ENCODE data around the gene KLHL29. TPM values are rescaled to one million over a fixed set of nuclear protein-coding genes. Genes with fewer than 3 reads are reported as not detected.

KLHL29 gene
- total RNA-seq, 2 experiments from 2014 or later = 2.5 to 2.7 TPM

DNA sequence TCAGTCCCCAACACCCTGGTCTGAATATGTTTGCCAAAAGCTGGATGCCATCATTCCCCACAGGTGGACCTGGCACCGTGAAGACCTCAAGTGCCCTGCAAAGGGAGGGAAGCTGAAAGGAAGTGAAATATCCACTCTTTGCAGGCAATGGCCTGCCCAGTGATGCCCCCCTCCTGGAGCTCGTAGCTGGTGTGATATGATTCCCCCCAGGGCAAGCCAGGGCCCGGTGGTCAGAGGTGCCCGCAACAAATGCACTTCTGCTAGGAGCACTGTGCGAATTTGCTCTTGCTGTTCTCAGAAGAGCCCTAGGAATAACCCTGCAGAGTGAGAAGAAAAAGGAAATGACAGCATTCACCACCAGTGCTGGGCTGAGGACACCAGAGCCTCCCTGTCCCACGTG lies 247.4 kb downstream of the KLHL29 start:
- no peak for ATAC-seq (ENCODE audit: poor library complexity)
- Mint-ChIP-seq H3K36me3 (ENCODE audit: low read depth) (no peaks in the 10 kb centered on the region), H3K27ac (no peak overlapping the region), H3K9me3 (no peaks in the 10 kb centered on the region), H3K27me3 (no peaks in the 10 kb centered on the region), H3K4me1 (ENCODE audit: low read depth) (no peaks in the 10 kb centered on the region), H3K4me3 (no peak overlapping the region)
- Histone ChIP-seq H3K27ac (ENCODE audit: low read depth in 1 of 2, low read length in 2 of 2) (no peak overlapping the region), H3K36me3 (ENCODE audit: insufficient read depth, low read length) (no peaks in the 10 kb centered on the region), H3K4me3 (ENCODE audit: low read length) (no peak overlapping the region), H3K9me3 (ENCODE audit: control insufficient read depth in 1 of 2, insufficient read depth in 1 of 2, low read length in 2 of 2) (no peaks in the 10 kb centered on the region), H3K27me3 (ENCODE audit: control insufficient read depth in 1 of 2, insufficient read depth in 2 of 2, low read length in 2 of 2) (no peaks in the 10 kb centered on the region), H3K4me1 (ENCODE audit: insufficient read depth, low read length) (no peaks in the 10 kb centered on the region)
- ChIA-PET CTCF (no interaction called here), POLR2A (no interaction called here)
- intact Hi-C loops (cut with DNase I, micrococcal nuclease) = no loop called here
- DNase-seq = no peak
- TF ChIP-seq, protein P1, sequence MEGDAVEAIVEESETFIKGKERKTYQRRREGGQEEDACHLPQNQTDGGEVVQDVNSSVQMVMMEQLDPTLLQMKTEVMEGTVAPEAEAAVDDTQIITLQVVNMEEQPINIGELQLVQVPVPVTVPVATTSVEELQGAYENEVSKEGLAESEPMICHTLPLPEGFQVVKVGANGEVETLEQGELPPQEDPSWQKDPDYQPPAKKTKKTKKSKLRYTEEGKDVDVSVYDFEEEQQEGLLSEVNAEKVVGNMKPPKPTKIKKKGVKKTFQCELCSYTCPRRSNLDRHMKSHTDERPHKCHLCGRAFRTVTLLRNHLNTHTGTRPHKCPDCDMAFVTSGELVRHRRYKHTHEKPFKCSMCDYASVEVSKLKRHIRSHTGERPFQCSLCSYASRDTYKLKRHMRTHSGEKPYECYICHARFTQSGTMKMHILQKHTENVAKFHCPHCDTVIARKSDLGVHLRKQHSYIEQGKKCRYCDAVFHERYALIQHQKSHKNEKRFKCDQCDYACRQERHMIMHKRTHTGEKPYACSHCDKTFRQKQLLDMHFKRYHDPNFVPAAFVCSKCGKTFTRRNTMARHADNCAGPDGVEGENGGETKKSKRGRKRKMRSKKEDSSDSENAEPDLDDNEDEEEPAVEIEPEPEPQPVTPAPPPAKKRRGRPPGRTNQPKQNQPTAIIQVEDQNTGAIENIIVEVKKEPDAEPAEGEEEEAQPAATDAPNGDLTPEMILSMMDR (IDR thresholded peaks at IDR 0.05) = no peak

GRCh38 chr2:23632831-23633395 lies 247.9 kb downstream of the KLHL29 start:
- Mint-ChIP-seq H3K36me3 (ENCODE audit: low read depth) (no peaks in the 10 kb centered on the region), H3K4me3 (no peak overlapping the region), H3K4me1 (ENCODE audit: low read depth) (no peaks in the 10 kb centered on the region), H3K27me3 (no peaks in the 10 kb centered on the region), H3K27ac (no peak overlapping the region), H3K9me3 (no peaks in the 10 kb centered on the region)
- H3K27me3 ChIP-seq (ENCODE audit: control insufficient read depth in 1 of 2, insufficient read depth in 2 of 2, low read length in 2 of 2) = no peaks in the 10 kb centered on the region
- no peak overlapping the region for H3K4me3 ChIP-seq (ENCODE audit: low read length)
- POLR2A ChIA-PET = no interaction called here
- CTCF ChIA-PET = no interaction called here
- DNase-seq (no peak), ATAC-seq (ENCODE audit: poor library complexity) (no peak)
- no peaks in the 10 kb centered on the region for H3K9me3 ChIP-seq (ENCODE audit: control insufficient read depth in 1 of 2, insufficient read depth in 1 of 2, low read length in 2 of 2)
- intact Hi-C loops (cut with DNase I, micrococcal nuclease) = no loop called here
- TF ChIP-seq, protein P1 (IDR thresholded peaks at IDR 0.05) = no peak
- no peaks in the 10 kb centered on the region for H3K36me3 ChIP-seq (ENCODE audit: insufficient read depth, low read length)
- H3K4me1 ChIP-seq (ENCODE audit: insufficient read depth, low read length) = no peaks in the 10 kb centered on the region
- H3K27ac ChIP-seq (ENCODE audit: low read depth in 1 of 2, low read length in 2 of 2) = no peak overlapping the region

- TF ChIP-seq, protein P1 (IDR thresholded peaks at IDR 0.05) = no peak
- Mint-ChIP-seq H3K4me1 (ENCODE audit: low read depth) (no peaks in the 10 kb centered on the region), H3K27ac (no peak overlapping the region), H3K36me3 (ENCODE audit: low read depth) (no peaks in the 10 kb centered on the region), H3K9me3 (no peaks in the 10 kb centered on the region), H3K4me3 (no peak overlapping the region), H3K27me3 (no peaks in the 10 kb centered on the region)
- Histone ChIP-seq H3K4me3 (ENCODE audit: low read length) (no peak overlapping the region), H3K4me1 (ENCODE audit: insufficient read depth, low read length) (no peaks in the 10 kb centered on the region), H3K27ac (ENCODE audit: low read depth in 1 of 2, low read length in 2 of 2) (no peak overlapping the region), H3K36me3 (ENCODE audit: insufficient read depth, low read length) (no peaks in the 10 kb centered on the region), H3K9me3 (ENCODE audit: control insufficient read depth in 1 of 2, insufficient read depth in 1 of 2, low read length in 2 of 2) (no peaks in the 10 kb centered on the region), H3K27me3 (ENCODE audit: control insufficient read depth in 1 of 2, insufficient read depth in 2 of 2, low read length in 2 of 2) (no peaks in the 10 kb centered on the region)
- POLR2A ChIA-PET = no interaction called here
- ATAC-seq (ENCODE audit: poor library complexity) (no peak), DNase-seq (no peak)
- CTCF ChIA-PET = no interaction called here
- intact Hi-C loops (cut with DNase I, micrococcal nuclease) = no loop called here
These were observed 249.0 kb downstream of the KLHL29 start for GRCh38 chr2:23633966-23634365.
